H9 (cell line): ENCODE data around the gene PEX7. TPM values are rescaled to one million over a fixed set of nuclear protein-coding genes. Genes with fewer than 3 reads are reported as not detected.
A peak's percentile ranks its signal among the peaks of the same experiment; 100 is the strongest.

Source experiments
- DNase-seq: peaks from one replicate; pipeline ENCODE4 v3.0.0-alpha.2; 2017
- H2AFZ ChIP-seq: one replicate; pipeline ENCODE4 v1.6.1; 2013; ENCODE audit warnings: mild to moderate bottlenecking, low read length, control low read depth, moderate library complexity
- H2AK5ac ChIP-seq: 2 replicates; pipeline ENCODE4 v1.6.1; 2013; ENCODE audit warnings: low read length, control low read depth, mixed read lengths; ENCODE audit not compliant: insufficient read length
- H2BK120ac ChIP-seq: one replicate; pipeline ENCODE4 v1.6.1; 2013; ENCODE audit warnings: low read depth, mild to moderate bottlenecking, low read length, control low read depth, inconsistent platforms; ENCODE audit not compliant: poor library complexity, severe bottlenecking
- H2BK12ac ChIP-seq: 2 replicates; pipeline ENCODE4 v1.6.1; 2013; ENCODE audit warnings: low read length, control low read depth, mixed read lengths, low read depth; ENCODE audit not compliant: insufficient read length
- H2BK15ac ChIP-seq: 2 replicates; pipeline ENCODE4 v1.6.1; 2013; ENCODE audit warnings: low read depth, low read length, control low read depth
- H2BK20ac ChIP-seq: one replicate; pipeline ENCODE4 v1.6.1; 2013; ENCODE audit warnings: low read depth, mild to moderate bottlenecking, low read length, control low read depth, inconsistent platforms; ENCODE audit not compliant: poor library complexity, severe bottlenecking
- H2BK5ac ChIP-seq: 2 replicates; pipeline ENCODE4 v1.6.1; 2013; ENCODE audit warnings: low read length, control low read depth, mixed read lengths; ENCODE audit not compliant: insufficient read length
- H3K14ac ChIP-seq: 2 replicates; pipeline ENCODE4 v1.6.1; 2013; ENCODE audit warnings: low read length, control low read depth; ENCODE audit not compliant: insufficient read depth
- H3K18ac ChIP-seq: 2 replicates; pipeline ENCODE4 v1.6.1; 2013; ENCODE audit warnings: low read depth, mild to moderate bottlenecking, mixed read lengths, low read length, control low read depth; ENCODE audit not compliant: insufficient read length
- H3K23ac ChIP-seq: 2 replicates; pipeline ENCODE4 v1.6.1; 2013; ENCODE audit warnings: low read length, control low read depth, mixed read lengths, low read depth; ENCODE audit not compliant: insufficient read length
- H3K23me2 ChIP-seq: 2 replicates; pipeline ENCODE4 v1.6.1; 2013; ENCODE audit warnings: low read depth, mild to moderate bottlenecking, mixed read lengths, low read length, control low read depth; ENCODE audit not compliant: insufficient read length, poor library complexity, severe bottlenecking
- H3K27ac ChIP-seq: 2 replicates; pipeline ENCODE4 v1.5.1; 2013; ENCODE audit warnings: low read length, control low read depth, mixed read lengths, low read depth; ENCODE audit not compliant: insufficient read length
- H3K27me3 ChIP-seq: 2 replicates; pipeline ENCODE4 v1.6.1; 2013; ENCODE audit warnings: low read length, control low read depth, inconsistent platforms; ENCODE audit not compliant: insufficient read depth
- H3K4ac ChIP-seq: 2 replicates; pipeline ENCODE4 v1.6.1; 2013; ENCODE audit warnings: low read depth, mild to moderate bottlenecking, control low read depth, inconsistent platforms, low read length, moderate library complexity
- H3K4me1 ChIP-seq: 2 replicates; pipeline ENCODE4 v1.6.1; 2013; ENCODE audit warnings: low read length, control low read depth, inconsistent platforms; ENCODE audit not compliant: insufficient read depth
- H3K4me2 ChIP-seq: 2 replicates; pipeline ENCODE4 v1.6.1; 2013; ENCODE audit warnings: low read length, control low read depth, mixed read lengths; ENCODE audit not compliant: insufficient read length, insufficient read depth
- H3K56ac ChIP-seq: 2 replicates; pipeline ENCODE4 v1.6.1; 2013; ENCODE audit warnings: low read depth, mild to moderate bottlenecking, mixed read lengths, low read length, control low read depth; ENCODE audit not compliant: insufficient read length
- H3K79me1 ChIP-seq: 2 replicates; pipeline ENCODE4 v1.6.1; 2013; ENCODE audit warnings: low read depth, mild to moderate bottlenecking, moderate library complexity, low read length, control low read depth, inconsistent platforms; ENCODE audit not compliant: insufficient read depth, poor library complexity, severe bottlenecking
- H3K79me2 ChIP-seq: 2 replicates; pipeline ENCODE4 v1.6.1; 2013; ENCODE audit warnings: low read length, control low read depth, inconsistent platforms; ENCODE audit not compliant: insufficient read depth
- H3K9ac ChIP-seq: 2 replicates; pipeline ENCODE4 v1.6.1; 2013; ENCODE audit warnings: low read length, control low read depth, mixed read lengths; ENCODE audit not compliant: insufficient read length; ENCODE audit errors: extremely low read depth
- H3K9me3 ChIP-seq: one replicate; pipeline ENCODE4 v1.6.1; 2013; ENCODE audit warnings: low read depth, low read length, inconsistent platforms; ENCODE audit not compliant: control insufficient read depth
- H3T11ph ChIP-seq: one replicate; pipeline ENCODE4 v1.6.1; 2013; ENCODE audit warnings: mild to moderate bottlenecking, low read length, control low read depth, inconsistent platforms
- H4K20me1 ChIP-seq: one replicate; pipeline ENCODE4 v1.6.1; 2013; ENCODE audit not compliant: control insufficient read depth, insufficient read length, insufficient read depth
- H4K5ac ChIP-seq: 2 replicates; pipeline ENCODE4 v1.6.1; 2013; ENCODE audit warnings: low read depth, mild to moderate bottlenecking, mixed read lengths, low read length, control low read depth; ENCODE audit not compliant: insufficient read length
- H4K8ac ChIP-seq: replicated peaks from 2 replicates; pipeline ENCODE4 v1.6.1; 2013; ENCODE audit warnings: low read length, control low read depth, mixed read lengths, low read depth; ENCODE audit not compliant: insufficient read length
- H4K91ac ChIP-seq: 2 replicates; pipeline ENCODE4 v1.6.1; 2013; ENCODE audit warnings: low read depth, mild to moderate bottlenecking, moderate library complexity, mixed read lengths, low read length, control low read depth; ENCODE audit not compliant: insufficient read length
- H3K27ac Mint-ChIP-seq, 3 experiments: 2 replicates in 2 of 3; 3 replicates in 1 of 3; pipeline ENCODE4 v1.8.0; 2020 to 2021; ENCODE audit warnings: mixed read lengths in 3 of 3, mild to moderate bottlenecking in 1 of 3, moderate library complexity in 1 of 3
- H3K27me3 Mint-ChIP-seq: 2 replicates; pipeline ENCODE4 v1.8.0; 2021; ENCODE audit warnings: low read depth, mild to moderate bottlenecking, moderate library complexity, mixed read lengths
- H3K36me3 Mint-ChIP-seq, 3 experiments: 2 replicates in 2 of 3; 3 replicates in 1 of 3; pipeline ENCODE4 v1.8.0; 2020 to 2021; ENCODE audit warnings: low read depth in 3 of 3, mixed read lengths in 3 of 3; ENCODE audit not compliant: insufficient read depth in 1 of 3
- H3K4me1 Mint-ChIP-seq, 2 experiments: 2 replicates each; pipeline ENCODE4 v1.8.0; 2020; ENCODE audit warnings: mixed read lengths in 2 of 2
- H3K4me3 Mint-ChIP-seq, 2 experiments: 2 replicates in 1 of 2; 3 replicates in 1 of 2; pipeline ENCODE4 v1.8.0; 2020 to 2021; ENCODE audit warnings: mild to moderate bottlenecking in 2 of 2, mixed read lengths in 2 of 2, moderate library complexity in 1 of 2
- H3K9me3 Mint-ChIP-seq, 2 experiments: 2 replicates in 1 of 2; 3 replicates in 1 of 2; pipeline ENCODE4 v1.8.0; 2020; ENCODE audit warnings: mild to moderate bottlenecking in 2 of 2, mixed read lengths in 2 of 2, moderate library complexity in 1 of 2
- WGBS: extraction: QIAGEN DNeasy Blood & Tissue Kit; methylation state at CpG from one replicate; pipeline ENCODE4 v1.1.7; 2013; ENCODE audit warnings: missing lambda C conversion rate, low lambda C conversion rate, mixed read lengths; ENCODE audit not compliant: insufficient read length; ENCODE audit errors: extremely low coverage; 5-methylcytosine and 5-hydroxymethylcytosine counted together
- total RNA-seq: library from RNA; stranded (reverse); gene quantifications from 2 replicates; pipeline ENCODE4 v1.2.1, GENCODE V29; 2021
- TF ChIP-seq, protein P1 (sequence below): fragments of 200-600 bp; sonication (generic); conservative IDR thresholded peaks from 3 replicates; pipeline ENCODE4 v1.8.0; 2021; ENCODE audit warnings: antibody characterized with exemption, mild to moderate bottlenecking

Gene PEX7
- total RNA-seq, 1 experiment from 2014 or later, result 8.4 TPM

DNA sequence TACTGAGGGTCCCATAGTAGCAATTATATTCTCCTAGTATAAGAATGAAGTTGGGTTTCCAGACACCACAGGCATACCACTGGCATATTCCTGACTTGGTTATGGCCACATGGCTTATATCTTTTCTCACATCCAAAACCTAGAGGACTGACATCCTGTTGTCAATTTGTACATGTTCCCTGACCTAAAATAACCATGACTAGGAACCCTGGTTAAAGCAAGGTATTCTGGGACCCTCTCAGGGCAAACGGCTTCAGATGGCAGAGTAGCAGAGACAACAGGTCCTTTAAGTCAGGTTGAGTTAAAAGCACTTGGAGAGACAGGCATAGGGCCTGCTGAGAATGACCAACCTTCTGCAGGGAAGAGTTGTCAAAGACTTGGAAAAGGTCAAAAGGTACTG lies 42.7 kb upstream of the PEX7 start:
- H3K79me1 ChIP-seq, result no peaks in the 10 kb centered on the region
- Mint-ChIP-seq H3K4me3 (no peak overlapping the region), H3K4me1 (peaks cover 2 to 5% of the 10 kb centered on the region in 2 experiments; a peak in 3 of 4 replicates), H3K27me3 (no peaks in the 10 kb centered on the region; the same call in 1 of the 2 replicates), H3K36me3 (no peaks in the 10 kb centered on the region), H3K9me3 (no peaks in the 10 kb centered on the region), H3K27ac (peak overlapping the region in 1 of 3 experiments; percentile 32; a peak in 1 of 7 replicates)
- no peak overlapping the region for H3K4me2 ChIP-seq
- no CpG with 5 or more reads among the region's 1 CpG for WGBS
- TF ChIP-seq, protein P1, sequence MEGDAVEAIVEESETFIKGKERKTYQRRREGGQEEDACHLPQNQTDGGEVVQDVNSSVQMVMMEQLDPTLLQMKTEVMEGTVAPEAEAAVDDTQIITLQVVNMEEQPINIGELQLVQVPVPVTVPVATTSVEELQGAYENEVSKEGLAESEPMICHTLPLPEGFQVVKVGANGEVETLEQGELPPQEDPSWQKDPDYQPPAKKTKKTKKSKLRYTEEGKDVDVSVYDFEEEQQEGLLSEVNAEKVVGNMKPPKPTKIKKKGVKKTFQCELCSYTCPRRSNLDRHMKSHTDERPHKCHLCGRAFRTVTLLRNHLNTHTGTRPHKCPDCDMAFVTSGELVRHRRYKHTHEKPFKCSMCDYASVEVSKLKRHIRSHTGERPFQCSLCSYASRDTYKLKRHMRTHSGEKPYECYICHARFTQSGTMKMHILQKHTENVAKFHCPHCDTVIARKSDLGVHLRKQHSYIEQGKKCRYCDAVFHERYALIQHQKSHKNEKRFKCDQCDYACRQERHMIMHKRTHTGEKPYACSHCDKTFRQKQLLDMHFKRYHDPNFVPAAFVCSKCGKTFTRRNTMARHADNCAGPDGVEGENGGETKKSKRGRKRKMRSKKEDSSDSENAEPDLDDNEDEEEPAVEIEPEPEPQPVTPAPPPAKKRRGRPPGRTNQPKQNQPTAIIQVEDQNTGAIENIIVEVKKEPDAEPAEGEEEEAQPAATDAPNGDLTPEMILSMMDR, result no peak
- no peak overlapping the region for H2BK20ac ChIP-seq
- no peak overlapping the region for H3T11ph ChIP-seq
- no peak overlapping the region for H3K56ac ChIP-seq
- no peak overlapping the region for H2BK5ac ChIP-seq
- no peak overlapping the region for H3K18ac ChIP-seq
- no peaks in the 10 kb centered on the region for H3K79me2 ChIP-seq
- H2BK12ac ChIP-seq, result no peak overlapping the region
- no peak overlapping the region for H3K4ac ChIP-seq
- no peak overlapping the region for H2BK120ac ChIP-seq
- H3K23me2 ChIP-seq, result no peaks in the 10 kb centered on the region
- no peaks in the 10 kb centered on the region for H4K20me1 ChIP-seq
- DNase-seq, result no peak
- no peaks in the 10 kb centered on the region for H3K9me3 ChIP-seq
- no peak overlapping the region for H3K27ac ChIP-seq
- H4K8ac ChIP-seq, result no peak overlapping the region
- H3K27me3 ChIP-seq, result no peaks in the 10 kb centered on the region
- H2AK5ac ChIP-seq, result no peak overlapping the region
- H2BK15ac ChIP-seq, result no peak overlapping the region
- H4K5ac ChIP-seq, result no peak overlapping the region
- no peak overlapping the region for H2AFZ ChIP-seq
- H3K23ac ChIP-seq, result no peak overlapping the region
- no peak overlapping the region for H3K9ac ChIP-seq
- no peak overlapping the region for H3K14ac ChIP-seq
- H4K91ac ChIP-seq, result no peak overlapping the region
- H3K4me1 ChIP-seq, result no peaks in the 10 kb centered on the region
